Neutrophil (primary cell): ENCODE results near the gene TMEM80.
A peak's percentile ranks its signal among the peaks of the same experiment; 100 is the strongest.

Source experiments
- H3K27ac ChIP-seq: fragments of 200-600 bp; sonication (generic); 2 replicates; pipeline ENCODE4 v1.5.1; 2016; ENCODE audit warnings: mild to moderate bottlenecking, moderate library complexity
- H3K27me3 ChIP-seq: fragments of 200-600 bp; sonication (generic); 2 replicates; pipeline ENCODE4 v1.6.0; 2016; ENCODE audit warnings: mild to moderate bottlenecking
- H3K36me3 ChIP-seq: fragments of 200-600 bp; sonication (generic); 2 replicates; pipeline ENCODE4 v1.5.1; 2017
- H3K4me1 ChIP-seq, 2 experiments: fragments of 200-600 bp in 1 of 2; sonication (generic) in 1 of 2; 1 replicate in 1 of 2; 2 replicates in 1 of 2; pipeline versions ENCODE4 v1.5.1 to v1.6.1; 2013 to 2016; ENCODE audit warnings: low read depth in 1 of 2, low read length in 1 of 2, mild to moderate bottlenecking in 1 of 2, moderate library complexity in 1 of 2; ENCODE audit not compliant: control insufficient read depth in 1 of 2, insufficient read depth in 1 of 2
- H3K4me3 ChIP-seq, 2 experiments: fragments of 200-600 bp in 1 of 2; sonication (generic) in 1 of 2; 1 replicate in 1 of 2; 2 replicates in 1 of 2; pipeline ENCODE4 v1.5.1; 2013 to 2016; ENCODE audit warnings: low read depth in 1 of 2, low read length in 1 of 2, mild to moderate bottlenecking in 1 of 2, moderate library complexity in 1 of 2
- H3K9me3 ChIP-seq: fragments of 200-600 bp; sonication (generic); 2 replicates; pipeline ENCODE4 v1.5.1; 2016
- CTCF ChIP-seq: fragments of 200-600 bp; sonication (generic); IDR thresholded peaks from 2 replicates; pipeline ENCODE4 v1.5.1; 2016; ENCODE audit warnings: antibody characterized with exemption

Gene TMEM80

GRCh38 chr11:726278-727220 is 30.9 kb downstream of the TMEM80 start:
- Histone ChIP-seq H3K27ac (peak overlapping the region; percentile 69), H3K4me1 (peaks cover 61 to 72% of the 10 kb centered on the region in 2 experiments), H3K36me3 (no peaks in the 10 kb centered on the region), H3K27me3 (peaks cover 42% of the 10 kb centered on the region), H3K4me3 (peak overlapping the region; percentile 47 to 73), H3K9me3 (no peaks in the 10 kb centered on the region)
- peak; percentile 20 for TF ChIP-seq CTCF

GRCh38 chr11:727281-727701 is 31.7 kb downstream of the TMEM80 start:
- H3K27ac ChIP-seq = no peak overlapping the region
- no peaks in the 10 kb centered on the region for H3K9me3 ChIP-seq
- peak overlapping the region in 1 of 2 experiments; percentile 55 for H3K4me3 ChIP-seq
- no peak for TF ChIP-seq CTCF
- H3K27me3 ChIP-seq = peaks cover 34% of the 10 kb centered on the region
- H3K36me3 ChIP-seq = no peaks in the 10 kb centered on the region
- H3K4me1 ChIP-seq = peaks cover 53 to 64% of the 10 kb centered on the region in 2 experiments

GRCh38 chr11:727859-728748 is 32.5 kb downstream of the TMEM80 start:
- Histone ChIP-seq H3K4me1 (peaks cover 51 to 58% of the 10 kb centered on the region in 2 experiments), H3K27me3 (peaks cover 26% of the 10 kb centered on the region), H3K27ac (peak overlapping the region; percentile 88), H3K36me3 (no peaks in the 10 kb centered on the region), H3K9me3 (no peaks in the 10 kb centered on the region), H3K4me3 (peak overlapping the region; percentile 33 to 55)
- TF ChIP-seq CTCF = peak; percentile 99

GRCh38 chr11:728901-729491 is 33.4 kb downstream of the TMEM80 start:
- Histone ChIP-seq H3K36me3 (no peaks in the 10 kb centered on the region), H3K4me3 (peak overlapping the region; percentile 33 to 55), H3K4me1 (peaks cover 51 to 55% of the 10 kb centered on the region in 2 experiments), H3K9me3 (no peaks in the 10 kb centered on the region), H3K27ac (peak overlapping the region; percentile 88), H3K27me3 (peaks cover 20% of the 10 kb centered on the region)
- TF ChIP-seq CTCF = no peak

- no peaks in the 10 kb centered on the region for H3K9me3 ChIP-seq
- peak overlapping the region; percentile 33 to 55 for H3K4me3 ChIP-seq
- peaks cover 14% of the 10 kb centered on the region for H3K27me3 ChIP-seq
- H3K4me1 ChIP-seq = peaks cover 51 to 55% of the 10 kb centered on the region in 2 experiments
- H3K36me3 ChIP-seq = no peaks in the 10 kb centered on the region
- no peak for TF ChIP-seq CTCF
- peak overlapping the region; percentile 88 for H3K27ac ChIP-seq
Measured at GRCh38 chr11:729492-730074, 34.0 kb downstream of the TMEM80 start.
